ENCODE results near the gene RNF149. TPM values are rescaled to one million over a fixed set of nuclear protein-coding genes. Genes with fewer than 3 reads are reported as not detected.

RNF149 gene, protein sequence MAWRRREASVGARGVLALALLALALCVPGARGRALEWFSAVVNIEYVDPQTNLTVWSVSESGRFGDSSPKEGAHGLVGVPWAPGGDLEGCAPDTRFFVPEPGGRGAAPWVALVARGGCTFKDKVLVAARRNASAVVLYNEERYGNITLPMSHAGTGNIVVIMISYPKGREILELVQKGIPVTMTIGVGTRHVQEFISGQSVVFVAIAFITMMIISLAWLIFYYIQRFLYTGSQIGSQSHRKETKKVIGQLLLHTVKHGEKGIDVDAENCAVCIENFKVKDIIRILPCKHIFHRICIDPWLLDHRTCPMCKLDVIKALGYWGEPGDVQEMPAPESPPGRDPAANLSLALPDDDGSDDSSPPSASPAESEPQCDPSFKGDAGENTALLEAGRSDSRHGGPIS
- total RNA-seq (2021; ENCODE audit: unreplicated experiment) (40.2 TPM), Bru-seq, nascent RNA (percentile 89 among the genes with signal in this experiment), BruChase-seq, experiment 1, labeled RNA remaining after a 6-hour chase (percentile 84 among the genes with signal in this experiment), BruChase-seq, experiment 2, labeled RNA remaining after a 2-hour chase (percentile 89 among the genes with signal in this experiment)
- polyA plus RNA-seq (2012), result 17.1 and 20.1 TPM in 2 replicates
- long read RNA-seq, transcript RNF149-201 (7 exons, 2,458 nt), result major isoform, 114 of 140 reads
- long read RNA-seq, partial matches to known transcripts, result 7 of 140 reads
- long read RNA-seq, other reads (novel, unspliced or antisense), result 18 of 140 reads

DNA sequence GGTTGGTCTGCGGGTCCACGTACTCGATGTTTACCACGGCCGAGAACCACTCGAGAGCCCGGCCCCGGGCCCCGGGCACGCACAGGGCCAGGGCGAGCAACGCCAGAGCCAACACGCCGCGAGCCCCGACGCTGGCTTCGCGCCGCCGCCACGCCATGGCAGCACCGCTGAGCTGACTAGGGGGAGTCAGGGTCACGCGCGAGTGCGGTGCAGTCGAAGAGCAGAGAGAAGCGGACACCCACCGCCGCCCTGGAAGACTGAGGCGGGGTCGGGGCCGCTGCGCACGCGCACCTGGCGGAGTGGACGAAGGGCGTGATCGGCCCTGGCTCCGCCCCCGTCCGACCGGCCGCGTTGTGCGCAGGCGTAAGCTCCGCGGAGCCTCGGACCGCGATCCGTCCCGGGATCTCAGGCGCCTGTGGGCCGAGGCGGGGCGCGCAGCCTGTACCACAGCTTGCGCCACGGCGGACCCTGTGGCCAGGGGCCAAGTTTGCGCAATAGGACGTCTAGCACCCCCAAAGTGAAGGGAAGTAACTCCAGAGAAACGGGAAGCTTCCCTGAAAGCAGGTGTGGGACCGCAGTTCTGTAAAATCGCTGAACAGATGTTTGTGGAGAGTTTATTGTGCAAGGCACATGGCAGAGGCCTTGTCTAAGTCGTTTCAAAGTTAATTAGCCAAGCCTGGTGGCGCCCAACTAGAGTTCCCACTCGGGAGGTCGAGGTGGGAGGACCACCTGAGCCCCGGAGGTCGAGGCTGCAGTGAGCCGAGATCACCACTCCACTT, at the start of gene RNF149:
TSS of gene RNF149 (minus strand) at position 270 of the 779 bp plus-strand sequence. CDS start at position 157, 113 bp downstream.
- CTCF ChIA-PET, result interaction anchor here (0.6 to 2.6 kb wide), 4 partner anchors 34 to 80 kb away, joined by 3 to 12 read pairs (median 4); partner anchors contain the start of gene CREG2
- Histone ChIP-seq H3K36me3 (ENCODE audit: control insufficient read depth in 1 of 2, insufficient read depth in 2 of 2, low read length in 2 of 2) (peaks cover 0 to 3% of the 10 kb centered on the region in 2 experiments; a peak in 1 of 4 replicates), H3K9ac (ENCODE audit: low read length) (peak within 1 kb of the TSS; percentile 89), H3K4me1 (ENCODE audit: control insufficient read depth in 1 of 2, insufficient read depth in 2 of 2, low read length in 2 of 2) (peaks cover 16 to 43% of the 10 kb centered on the region in 2 experiments), H3K27ac (ENCODE audit: low read depth, low read length) (peak within 1 kb of the TSS; percentile 75), H4K20me1 (ENCODE audit: insufficient read depth) (peaks cover 3% of the 10 kb centered on the region; the same call in 1 of the 2 replicates), H2AFZ (ENCODE audit: low read depth, low read length, poor library complexity, severe bottlenecking) (peak within 1 kb of the TSS; percentile 41), H3K9me3 (ENCODE audit: control insufficient read depth in 1 of 2, insufficient read depth in 1 of 2, low read depth in 1 of 2, low read length in 2 of 2) (no peaks in the 10 kb centered on the region), H3K79me2 (ENCODE audit: insufficient read depth, low read length) (peaks cover 48% of the 10 kb centered on the region), H3K27me3 (ENCODE audit: insufficient read depth, low read length) (no peaks in the 10 kb centered on the region), H3K4me3 (replicated peaks in 1 of 2; ENCODE audit: low read depth in 1 of 2, low read length in 2 of 2) (peak within 1 kb of the TSS; percentile 72 to 86), H3K9me2 (ENCODE audit: insufficient read depth) (no peaks in the 10 kb centered on the region), H3K4me2 (ENCODE audit: low read length) (peak within 1 kb of the TSS; percentile 84)
- peak; percentile 72 for DNase-seq (ENCODE audit: low read depth, low spot score)
- intact Hi-C loops (cut with micrococcal nuclease), result no loop called here
- POLR2A ChIA-PET, result interaction anchor here (0.8 to 1.5 kb wide), 4 partner anchors 9 to 27 kb away, joined by 3 to 9 read pairs (median 4); no protein-coding TSS in a partner anchor
- ATAC-seq, result peak; percentile 97
- TSS peak; percentile 94 for BruUV-seq (replicated peaks)
- RAD21 ChIA-PET (ENCODE audit: low non-redundant PET in 1 of 2, low total read pairs in 2 of 2, uncharacterized antibody in 2 of 2, unreplicated experiment in 2 of 2), result no interaction called here
- TF ChIP-seq EGR1 (IDR thresholded peaks at IDR 0.05; ENCODE audit: low read depth), result peak; percentile 82
- TF ChIP-seq EZH2phosphoT487 (IDR thresholded peaks at IDR 0.05; ENCODE audit: borderline replicate concordance), result no peak
- no peak for TF ChIP-seq SP1 (IDR thresholded peaks at IDR 0.05; ENCODE audit: low read depth)
- TF ChIP-seq, protein P1, sequence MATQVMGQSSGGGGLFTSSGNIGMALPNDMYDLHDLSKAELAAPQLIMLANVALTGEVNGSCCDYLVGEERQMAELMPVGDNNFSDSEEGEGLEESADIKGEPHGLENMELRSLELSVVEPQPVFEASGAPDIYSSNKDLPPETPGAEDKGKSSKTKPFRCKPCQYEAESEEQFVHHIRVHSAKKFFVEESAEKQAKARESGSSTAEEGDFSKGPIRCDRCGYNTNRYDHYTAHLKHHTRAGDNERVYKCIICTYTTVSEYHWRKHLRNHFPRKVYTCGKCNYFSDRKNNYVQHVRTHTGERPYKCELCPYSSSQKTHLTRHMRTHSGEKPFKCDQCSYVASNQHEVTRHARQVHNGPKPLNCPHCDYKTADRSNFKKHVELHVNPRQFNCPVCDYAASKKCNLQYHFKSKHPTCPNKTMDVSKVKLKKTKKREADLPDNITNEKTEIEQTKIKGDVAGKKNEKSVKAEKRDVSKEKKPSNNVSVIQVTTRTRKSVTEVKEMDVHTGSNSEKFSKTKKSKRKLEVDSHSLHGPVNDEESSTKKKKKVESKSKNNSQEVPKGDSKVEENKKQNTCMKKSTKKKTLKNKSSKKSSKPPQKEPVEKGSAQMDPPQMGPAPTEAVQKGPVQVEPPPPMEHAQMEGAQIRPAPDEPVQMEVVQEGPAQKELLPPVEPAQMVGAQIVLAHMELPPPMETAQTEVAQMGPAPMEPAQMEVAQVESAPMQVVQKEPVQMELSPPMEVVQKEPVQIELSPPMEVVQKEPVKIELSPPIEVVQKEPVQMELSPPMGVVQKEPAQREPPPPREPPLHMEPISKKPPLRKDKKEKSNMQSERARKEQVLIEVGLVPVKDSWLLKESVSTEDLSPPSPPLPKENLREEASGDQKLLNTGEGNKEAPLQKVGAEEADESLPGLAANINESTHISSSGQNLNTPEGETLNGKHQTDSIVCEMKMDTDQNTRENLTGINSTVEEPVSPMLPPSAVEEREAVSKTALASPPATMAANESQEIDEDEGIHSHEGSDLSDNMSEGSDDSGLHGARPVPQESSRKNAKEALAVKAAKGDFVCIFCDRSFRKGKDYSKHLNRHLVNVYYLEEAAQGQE (IDR thresholded peaks at IDR 0.05; ENCODE audit: low read depth), result no peak
- peak; percentile 11 for TF ChIP-seq YY1 (IDR thresholded peaks at IDR 0.05; ENCODE audit: extremely low read depth, insufficient replicate concordance, low read depth, low read length)
- peak; percentile 50; the same call in 1 of the 2 replicates for TF ChIP-seq SIN3A (IDR thresholded peaks at IDR 0.05; ENCODE audit: low read depth)
- TF ChIP-seq ELF1 (IDR thresholded peaks at IDR 0.05; ENCODE audit: borderline replicate concordance, low read depth), result no peak
- no peak for TF ChIP-seq FOSL1 (IDR thresholded peaks at IDR 0.05; ENCODE audit: low read depth)
- no peak for TF ChIP-seq JUND (IDR thresholded peaks at IDR 0.05)
- peak; percentile 88 for TF ChIP-seq ZFX (IDR thresholded peaks at IDR 0.05)
- peak; percentile 99 for TF ChIP-seq POLR2AphosphoS5 (IDR thresholded peaks at IDR 0.05; ENCODE audit: low read depth, low read length)
- TF ChIP-seq SRF (IDR thresholded peaks at IDR 0.05; ENCODE audit: low read depth), result no peak
- peak; percentile 84 for TF ChIP-seq MAX (IDR thresholded peaks at IDR 0.05)
- no peak for TF ChIP-seq RAD21 (IDR thresholded peaks at IDR 0.05; ENCODE audit: low read depth)
- TF ChIP-seq, protein P2, sequence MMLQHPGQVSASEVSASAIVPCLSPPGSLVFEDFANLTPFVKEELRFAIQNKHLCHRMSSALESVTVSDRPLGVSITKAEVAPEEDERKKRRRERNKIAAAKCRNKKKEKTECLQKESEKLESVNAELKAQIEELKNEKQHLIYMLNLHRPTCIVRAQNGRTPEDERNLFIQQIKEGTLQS (IDR thresholded peaks at IDR 0.05), result no peak
- TF ChIP-seq, protein P3, sequence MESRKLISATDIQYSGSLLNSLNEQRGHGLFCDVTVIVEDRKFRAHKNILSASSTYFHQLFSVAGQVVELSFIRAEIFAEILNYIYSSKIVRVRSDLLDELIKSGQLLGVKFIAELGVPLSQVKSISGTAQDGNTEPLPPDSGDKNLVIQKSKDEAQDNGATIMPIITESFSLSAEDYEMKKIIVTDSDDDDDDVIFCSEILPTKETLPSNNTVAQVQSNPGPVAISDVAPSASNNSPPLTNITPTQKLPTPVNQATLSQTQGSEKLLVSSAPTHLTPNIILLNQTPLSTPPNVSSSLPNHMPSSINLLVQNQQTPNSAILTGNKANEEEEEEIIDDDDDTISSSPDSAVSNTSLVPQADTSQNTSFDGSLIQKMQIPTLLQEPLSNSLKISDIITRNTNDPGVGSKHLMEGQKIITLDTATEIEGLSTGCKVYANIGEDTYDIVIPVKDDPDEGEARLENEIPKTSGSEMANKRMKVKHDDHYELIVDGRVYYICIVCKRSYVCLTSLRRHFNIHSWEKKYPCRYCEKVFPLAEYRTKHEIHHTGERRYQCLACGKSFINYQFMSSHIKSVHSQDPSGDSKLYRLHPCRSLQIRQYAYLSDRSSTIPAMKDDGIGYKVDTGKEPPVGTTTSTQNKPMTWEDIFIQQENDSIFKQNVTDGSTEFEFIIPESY (IDR thresholded peaks at IDR 0.05; ENCODE audit: extremely low read depth, insufficient replicate concordance, low read length), result no peak
- TF ChIP-seq CBX3 (IDR thresholded peaks at IDR 0.05; ENCODE audit: low read depth), result no peak
- no peak for TF ChIP-seq EZH2 (IDR thresholded peaks at IDR 0.05)

All from HCT116 (cell line).